ENCODE results near the gene TNFRSF14.

- TF ChIP-seq GATA2 (IDR thresholded peaks at IDR 0.05; ENCODE audit: low read depth, low read length) (no peak), GATA3 (IDR thresholded peaks at IDR 0.05; ENCODE audit: low read depth, low read length) (no peak)
Observed at GRCh38 chr1:2518528-2518927, 37.6 kb upstream of the TNFRSF14 start.
